Occipital lobe (tissue), 2 donors: ENCODE measurements around the gene KCNQ2. TPM values are rescaled to one million over a fixed set of nuclear protein-coding genes. Genes with fewer than 3 reads are reported as not detected.

ENCODE experiments used
- DNase-seq: peaks from one replicate; lab custom pipeline; 2025; lab: John Stamatoyannopoulos, UW
- total RNA-seq: library from RNA; depleted of rRNA; stranded (reverse); fragments of >200 nt; gene quantifications from one replicate; pipeline ENCODE4 v1.2.3, GENCODE V29; 2014

Gene KCNQ2
- total RNA-seq, 1 donor from 2014 or later = 167 TPM

DNA sequence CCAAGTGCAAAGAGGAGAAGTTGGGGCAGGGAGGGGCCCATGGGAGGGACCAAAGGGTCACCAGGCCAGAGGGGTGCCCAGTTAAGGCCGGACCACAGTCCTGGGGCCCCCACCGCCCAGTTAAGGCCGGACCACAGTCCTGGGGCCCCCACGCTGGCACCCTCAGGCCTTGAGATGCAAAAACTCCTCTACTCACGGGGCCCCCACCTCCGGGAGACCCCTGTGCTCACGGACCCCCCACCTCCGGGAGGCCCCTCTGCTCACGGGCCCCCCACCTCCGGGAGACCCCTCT, 16.9 kb downstream of the KCNQ2 start:
- no peak for DNase-seq

DNA sequence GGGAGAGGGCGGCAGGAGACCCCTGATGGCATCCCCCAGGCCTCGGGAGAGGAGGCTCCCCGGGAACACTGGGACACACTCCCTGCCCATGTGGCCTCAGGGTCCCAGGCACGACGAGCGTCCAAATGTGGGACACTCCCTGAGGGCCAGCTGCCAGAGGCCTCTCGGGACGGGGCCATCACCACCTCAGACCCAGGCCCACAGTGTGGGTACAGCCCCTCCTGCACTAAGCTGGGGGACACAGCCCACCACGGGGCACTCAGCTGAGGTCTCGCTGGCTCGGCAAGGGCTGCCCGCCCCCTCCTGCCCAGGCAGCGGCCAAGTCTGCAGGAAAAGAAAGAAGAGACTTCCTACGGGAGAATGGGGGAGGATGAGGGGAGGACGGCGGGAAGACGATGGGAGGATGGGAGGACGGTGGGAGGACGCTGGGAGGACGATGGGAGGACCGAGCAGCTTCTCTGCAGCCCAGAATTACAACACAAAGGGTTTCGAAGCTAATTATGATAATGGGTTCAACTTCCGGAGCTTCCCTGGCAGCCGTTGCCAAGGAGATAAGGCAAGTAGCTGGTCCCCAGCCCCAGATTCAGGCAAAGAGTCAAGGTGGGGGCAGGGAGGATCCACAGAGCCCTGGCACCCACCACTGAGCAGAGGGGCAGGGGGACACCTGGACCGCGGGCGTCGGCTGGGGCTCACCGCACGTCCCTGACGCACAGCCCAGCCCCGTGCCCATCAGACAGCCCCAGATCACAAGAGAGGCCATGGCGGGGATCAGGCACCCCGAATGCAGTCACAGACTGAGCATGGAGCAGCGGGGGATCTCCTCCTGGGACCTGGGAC, 17.5 kb downstream of the KCNQ2 start:
- peak; percentile 53 for DNase-seq

- no peak for DNase-seq
These were observed 19.5 kb downstream of the KCNQ2 start for GRCh38 chr20:63452821-63453523.

DNA sequence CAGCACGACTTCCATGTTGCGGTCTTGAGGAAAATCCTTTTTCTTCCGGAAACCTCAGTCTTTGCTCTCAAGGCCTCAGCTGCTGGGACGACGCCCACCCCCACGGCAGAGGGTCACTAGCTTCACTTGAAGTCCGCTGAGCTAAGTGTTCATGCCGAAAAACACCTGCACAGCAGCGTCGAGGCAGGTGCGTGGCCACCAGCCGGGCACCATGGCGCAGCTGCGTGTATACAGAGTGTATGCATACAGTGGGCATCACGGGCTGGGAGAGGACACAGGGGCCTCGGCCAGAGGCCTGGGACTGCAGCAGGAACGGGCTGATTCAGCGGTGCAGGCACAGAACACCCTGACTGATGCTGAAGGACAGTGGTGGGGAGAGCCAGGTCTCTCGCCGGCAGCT, 20.1 kb downstream of the KCNQ2 start:
- DNase-seq = no peak

GRCh38 chr20:63451821-63452220, 20.6 kb downstream of the KCNQ2 start:
- DNase-seq = no peak

DNA sequence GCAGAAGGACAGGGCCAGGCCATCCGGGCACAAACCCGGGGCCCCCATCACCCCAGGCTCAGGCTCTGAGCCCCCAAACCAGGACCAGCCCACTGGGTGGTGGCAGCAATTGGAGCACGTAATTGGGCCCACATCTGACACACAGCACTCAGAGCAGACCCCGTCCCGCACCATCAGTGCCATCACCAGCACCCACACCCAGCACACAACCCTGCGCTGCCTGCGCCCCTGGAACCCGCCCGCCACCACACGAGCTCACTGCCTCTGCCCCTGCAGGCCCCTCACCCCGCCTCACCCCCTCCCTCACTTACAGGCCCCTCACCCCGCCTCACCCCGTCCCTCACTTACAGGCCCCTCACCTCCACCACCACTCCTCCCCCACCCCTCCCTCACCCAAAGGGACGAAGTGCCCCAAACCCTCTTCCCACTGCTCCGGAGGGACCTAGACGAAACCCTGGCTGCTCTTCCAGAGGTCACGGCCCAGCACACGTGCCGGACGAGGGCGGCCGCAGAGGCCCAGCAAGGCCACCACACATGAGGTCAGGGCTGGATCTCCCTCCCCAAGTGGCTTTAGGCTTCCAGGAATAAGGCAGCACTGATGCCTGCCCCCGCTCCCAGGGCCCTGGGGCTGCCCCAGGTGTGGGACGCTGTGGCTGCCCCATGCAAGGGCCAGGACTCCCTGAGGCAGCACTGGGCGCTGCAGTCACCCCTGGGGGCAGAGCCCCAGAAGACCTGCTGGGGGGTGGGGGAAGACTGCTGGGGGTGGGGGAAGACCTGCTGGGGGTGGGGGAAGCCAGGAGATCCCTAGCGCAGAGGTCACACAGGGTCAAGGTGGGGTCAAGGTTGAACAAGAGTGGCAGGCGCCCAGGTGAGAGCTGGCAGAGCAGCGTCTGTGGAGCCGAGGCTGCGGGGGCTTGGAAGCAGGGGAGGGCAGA, 22.4 kb downstream of the KCNQ2 start:
- DNase-seq = no peak

DNA sequence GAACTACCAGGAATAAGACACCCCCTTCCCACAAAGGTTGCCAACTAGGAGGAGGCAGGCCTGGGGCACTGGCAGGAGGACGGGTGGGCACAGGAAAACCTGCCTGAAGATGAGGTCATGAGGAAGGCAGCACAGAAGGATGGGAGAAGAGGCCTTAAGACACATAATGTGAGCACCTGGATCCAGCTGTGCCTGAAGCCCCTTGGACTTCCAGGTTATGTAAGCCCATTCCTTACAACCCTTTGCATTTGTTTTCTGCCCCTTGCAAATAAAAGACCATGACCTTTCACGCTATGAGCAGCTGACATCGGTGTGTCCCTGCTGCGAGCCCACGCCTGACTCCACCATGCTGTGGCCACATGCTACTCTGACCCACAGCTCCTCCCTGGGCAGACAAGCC, 23.4 kb downstream of the KCNQ2 start:
- no peak for DNase-seq

DNA sequence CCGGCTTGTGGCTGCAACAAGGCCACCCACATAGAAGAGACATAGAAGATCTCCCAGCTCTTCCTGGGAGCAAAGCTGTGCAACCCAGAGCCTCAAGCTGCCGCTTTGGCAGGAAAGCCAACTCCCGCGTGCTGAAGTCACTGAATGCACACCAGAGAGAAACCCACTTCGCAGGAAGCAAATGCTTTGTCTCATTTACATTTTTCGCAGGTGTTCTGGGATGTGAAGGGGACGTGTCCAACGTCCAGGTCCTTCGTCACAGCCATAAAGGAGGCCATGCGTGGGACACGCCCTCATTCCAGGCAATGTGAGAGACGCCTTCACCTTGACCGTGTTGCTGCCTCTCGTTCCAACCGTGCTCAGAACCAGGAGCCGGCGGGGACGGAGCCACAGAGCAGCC, 24.4 kb downstream of the KCNQ2 start:
- peak; percentile 35 for DNase-seq

GRCh38 chr20:63447320-63447719, 25.1 kb downstream of the KCNQ2 start:
- no peak for DNase-seq

DNA sequence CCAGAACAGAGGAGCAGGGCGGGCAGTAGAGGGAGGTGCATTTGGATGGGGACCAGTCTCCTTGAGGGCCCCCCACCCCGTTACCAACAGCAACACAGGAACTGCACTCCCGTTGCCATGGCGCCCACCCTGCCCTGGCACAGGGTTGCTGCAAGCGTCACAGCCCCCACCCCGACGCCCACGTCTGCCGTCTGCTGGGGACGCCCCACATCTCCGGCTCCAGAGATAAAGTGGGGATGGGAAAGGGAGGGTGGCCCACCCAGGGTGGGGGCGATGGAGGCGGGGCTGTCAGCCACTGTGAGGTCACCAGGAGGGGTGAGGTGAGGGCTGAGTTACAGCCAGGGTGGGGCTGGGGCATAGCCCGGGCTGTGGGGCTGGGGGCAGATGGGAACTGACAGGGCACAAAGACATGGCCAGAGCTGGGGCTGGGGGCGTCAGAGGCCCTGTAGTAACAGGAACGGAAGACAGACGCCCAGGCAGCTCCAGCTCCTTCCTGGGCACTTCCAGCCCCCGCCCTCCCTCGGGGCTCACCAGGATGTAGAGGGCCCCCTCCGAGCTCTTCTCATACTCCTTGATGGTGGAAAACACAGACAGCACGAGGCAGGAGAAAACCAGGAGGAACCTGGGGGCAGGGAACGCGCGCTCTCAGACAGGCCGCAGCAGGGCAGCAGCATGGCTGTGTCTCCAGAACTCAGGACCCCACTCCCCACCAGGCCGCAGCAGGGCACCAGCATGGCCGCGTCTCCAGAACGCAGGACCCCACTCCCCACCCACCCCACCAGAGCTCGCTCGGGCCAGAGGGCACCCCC, 26.0 kb downstream of the KCNQ2 start:
- no peak for DNase-seq

- DNase-seq = no peak
These were observed 27.2 kb downstream of the KCNQ2 start for GRCh38 chr20:63445075-63445734.

- no peak for DNase-seq
These were observed 27.9 kb downstream of the KCNQ2 start for GRCh38 chr20:63444548-63444947.

DNA sequence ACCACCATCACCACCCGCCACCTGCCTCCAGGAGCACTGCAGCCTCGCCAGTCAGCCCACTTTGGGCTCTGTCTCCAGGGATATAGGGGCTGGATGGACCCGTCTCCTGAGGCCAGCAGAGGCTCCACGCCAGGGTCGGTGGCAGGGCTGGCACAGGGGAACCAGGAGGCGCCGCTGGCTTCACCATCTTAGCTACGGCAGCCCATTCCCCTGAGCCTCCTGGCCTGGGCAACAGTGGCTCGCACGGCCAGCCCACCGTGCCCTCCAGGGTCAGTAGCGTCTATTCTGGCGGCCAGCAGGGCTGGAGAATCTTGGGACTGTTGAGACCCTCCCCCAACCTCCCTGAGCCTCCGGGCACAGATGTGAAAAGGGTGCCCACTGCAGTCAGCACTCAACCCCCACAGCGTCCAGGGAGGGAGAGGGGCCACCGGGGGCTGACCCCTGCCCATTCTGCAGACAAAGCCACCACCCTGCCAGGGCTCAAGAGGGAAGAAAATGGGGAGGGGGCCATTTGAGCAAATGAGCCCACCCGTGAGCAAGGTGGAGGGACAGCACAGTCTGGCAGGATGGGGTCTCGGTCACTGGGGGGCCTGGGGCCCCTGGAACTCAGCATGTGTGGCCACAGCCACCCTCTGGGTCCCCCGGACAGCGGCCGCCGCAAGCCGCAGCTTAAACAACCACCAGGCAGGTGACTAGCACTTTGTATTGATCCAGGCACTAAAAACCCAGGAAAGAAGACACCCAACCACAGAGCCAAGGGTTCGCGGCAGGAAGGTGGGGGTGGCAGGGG, 28.7 kb downstream of the KCNQ2 start:
- DNase-seq = no peak

- peak; percentile 64 for DNase-seq
These were observed 30.4 kb downstream of the KCNQ2 start for GRCh38 chr20:63442100-63442493.

DNA sequence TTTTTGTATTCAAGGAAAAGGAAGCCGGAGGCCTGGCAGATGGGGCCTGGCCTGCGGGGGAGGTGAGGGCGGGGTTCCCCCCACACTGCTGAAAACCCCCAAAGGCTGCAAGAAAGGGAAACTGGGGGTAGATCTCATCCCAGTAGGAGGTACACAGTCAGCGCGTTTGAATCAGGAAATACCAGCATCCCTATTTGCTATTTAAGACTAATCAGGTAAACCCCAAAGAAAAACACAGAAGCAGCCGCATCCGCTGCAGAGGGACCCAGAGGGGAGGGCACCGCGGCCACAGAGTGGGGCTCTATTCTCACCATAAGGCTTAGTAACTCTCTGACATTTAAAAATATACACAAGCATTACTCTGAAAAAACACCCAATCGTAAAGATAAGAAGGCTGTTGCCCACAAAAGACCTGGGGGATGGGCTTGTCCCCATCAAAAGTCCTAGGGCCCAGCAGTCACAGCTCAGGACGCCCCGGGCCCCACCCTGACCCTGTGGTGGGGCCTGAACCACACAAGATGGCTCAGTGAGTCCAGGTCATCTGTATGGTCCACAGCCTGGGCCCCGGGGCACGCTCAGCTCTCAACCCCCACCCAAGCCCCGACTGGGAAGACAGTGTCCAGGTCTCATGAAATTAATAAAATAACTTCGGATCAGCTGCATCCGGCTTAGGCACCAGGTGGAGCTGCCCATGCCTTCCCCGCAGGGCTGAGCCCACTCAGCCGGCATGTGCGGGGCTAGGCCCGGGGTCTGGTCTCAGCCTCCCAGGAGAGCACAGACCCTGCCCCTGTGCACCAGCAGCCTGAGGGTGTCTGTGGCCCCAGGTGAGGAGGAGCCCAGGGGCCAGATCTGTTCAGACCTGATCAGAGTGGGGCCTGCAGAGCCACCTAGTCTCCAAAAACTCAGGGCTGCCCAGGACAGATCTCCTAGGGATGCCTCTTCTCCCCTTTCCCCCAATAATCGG, 31.0 kb downstream of the KCNQ2 start:
- no peak for DNase-seq

DNA sequence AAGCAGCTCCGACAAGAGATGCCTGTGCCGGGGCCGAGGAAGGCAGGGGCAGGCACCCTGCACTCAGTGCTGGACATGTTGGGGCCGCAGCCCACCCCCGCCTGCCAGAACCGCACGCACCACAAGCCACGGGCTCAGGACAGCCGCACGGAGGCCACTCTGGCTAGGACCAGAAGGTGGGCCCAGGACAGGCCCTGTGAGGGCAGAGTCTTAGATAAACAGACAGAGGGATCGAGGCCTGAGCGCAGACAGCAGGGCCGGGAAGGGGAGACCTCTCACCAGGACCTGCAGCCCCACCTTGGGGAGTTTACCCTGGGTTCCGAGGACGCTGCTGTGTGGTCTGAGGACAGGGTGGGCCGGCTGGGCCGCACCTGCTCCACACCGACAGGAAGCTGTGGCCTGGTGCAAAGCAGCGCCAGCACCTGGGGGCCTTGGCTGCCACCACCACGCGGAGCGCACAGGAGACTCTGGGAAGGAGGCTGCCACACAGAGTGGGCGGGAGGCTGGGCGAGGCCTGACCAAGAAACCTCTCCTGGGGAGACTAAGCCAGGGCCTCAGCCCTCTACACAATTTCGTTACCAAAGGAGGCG, 32.0 kb downstream of the KCNQ2 start:
- no peak for DNase-seq

- no peak for DNase-seq
These were observed 32.6 kb downstream of the KCNQ2 start for GRCh38 chr20:63439866-63440265.

GRCh38 chr20:63438121-63438520, 34.3 kb downstream of the KCNQ2 start:
- no peak for DNase-seq
